Measurements from ENCODE around the gene RCAN2.

- TF ChIP-seq, protein P1, sequence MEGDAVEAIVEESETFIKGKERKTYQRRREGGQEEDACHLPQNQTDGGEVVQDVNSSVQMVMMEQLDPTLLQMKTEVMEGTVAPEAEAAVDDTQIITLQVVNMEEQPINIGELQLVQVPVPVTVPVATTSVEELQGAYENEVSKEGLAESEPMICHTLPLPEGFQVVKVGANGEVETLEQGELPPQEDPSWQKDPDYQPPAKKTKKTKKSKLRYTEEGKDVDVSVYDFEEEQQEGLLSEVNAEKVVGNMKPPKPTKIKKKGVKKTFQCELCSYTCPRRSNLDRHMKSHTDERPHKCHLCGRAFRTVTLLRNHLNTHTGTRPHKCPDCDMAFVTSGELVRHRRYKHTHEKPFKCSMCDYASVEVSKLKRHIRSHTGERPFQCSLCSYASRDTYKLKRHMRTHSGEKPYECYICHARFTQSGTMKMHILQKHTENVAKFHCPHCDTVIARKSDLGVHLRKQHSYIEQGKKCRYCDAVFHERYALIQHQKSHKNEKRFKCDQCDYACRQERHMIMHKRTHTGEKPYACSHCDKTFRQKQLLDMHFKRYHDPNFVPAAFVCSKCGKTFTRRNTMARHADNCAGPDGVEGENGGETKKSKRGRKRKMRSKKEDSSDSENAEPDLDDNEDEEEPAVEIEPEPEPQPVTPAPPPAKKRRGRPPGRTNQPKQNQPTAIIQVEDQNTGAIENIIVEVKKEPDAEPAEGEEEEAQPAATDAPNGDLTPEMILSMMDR (IDR thresholded peaks at IDR 0.05) = no peak
- no peak for TF ChIP-seq POLR2A (IDR thresholded peaks at IDR 0.05)
These were observed 250.2 kb downstream of the RCAN2 start for GRCh38 chr6:46240866-46241565.
